HEK293T (cell line): ENCODE data around the gene SLFN11.

ENCODE experiments used
- ARNT ChIP-seq: fragments of 450-650 bp; IDR thresholded peaks from 2 replicates; pipeline ENCODE4 v1.6.1; 2017; ENCODE audit warnings: mild to moderate bottlenecking
- BHLHE40 ChIP-seq: fragments of 450-650 bp; IDR thresholded peaks from 2 replicates; pipeline ENCODE4 v1.6.1; 2016; ENCODE audit warnings: mild to moderate bottlenecking, moderate library complexity, borderline replicate concordance
- ELF4 ChIP-seq: fragments of 450-650 bp; IDR thresholded peaks from 2 replicates; pipeline ENCODE4 v1.6.1; 2017; ENCODE audit warnings: antibody characterized with exemption
- FOXA1 ChIP-seq: fragments of 450-650 bp; IDR thresholded peaks from 2 replicates; pipeline ENCODE4 v1.6.1; 2016; ENCODE audit warnings: mild to moderate bottlenecking
- FOXK2 ChIP-seq: fragments of 450-650 bp; IDR thresholded peaks from 2 replicates; pipeline ENCODE4 v1.6.1; 2016; ENCODE audit warnings: mild to moderate bottlenecking
- LEF1 ChIP-seq: fragments of 450-650 bp; IDR thresholded peaks from 2 replicates; pipeline ENCODE4 v1.6.1; 2017; ENCODE audit warnings: mild to moderate bottlenecking, borderline replicate concordance
- NFRKB ChIP-seq: fragments of 450-650 bp; IDR thresholded peaks from 2 replicates; pipeline ENCODE4 v1.6.1; 2016; ENCODE audit warnings: mild to moderate bottlenecking, moderate library complexity
- TARDBP ChIP-seq: fragments of 450-650 bp; IDR thresholded peaks from 2 replicates; pipeline ENCODE4 v1.6.1; 2016
- ZNF384 ChIP-seq: fragments of 450-650 bp; IDR thresholded peaks from 2 replicates; pipeline ENCODE4 v1.6.1; 2016

GRCh38 chr17:35342276-35342675 is 31.1 kb downstream of the SLFN11 start:
- no peak for TF ChIP-seq BHLHE40
- no peak for TF ChIP-seq LEF1
- no peak for TF ChIP-seq NFRKB
- no peak for TF ChIP-seq FOXA1
- no peak for TF ChIP-seq ARNT
- TF ChIP-seq ELF4, result no peak
- no peak for TF ChIP-seq TARDBP
- TF ChIP-seq ZNF384, result no peak
- TF ChIP-seq FOXK2, result no peak
